MCF 10A (cell line): ENCODE measurements around the gene LYG2. TPM values are rescaled to one million over a fixed set of nuclear protein-coding genes. Genes with fewer than 3 reads are reported as not detected.

Source experiments
- BruUV-seq: library from RNA; stranded (reverse); fragments of 400-500 nt; replicated peaks from 2 replicates; lab custom pipeline; 2021; lab: Mats Ljungman, UMichigan
- CTCF ChIA-PET: fragments of 300-600 bp; sonication (Branson Sonifier 250); formaldehyde crosslinking; extraction: SDS; loops from one replicate; lab custom pipeline; 2021; ENCODE audit warnings: antibody characterized with exemption, inconsistent platforms; lab: Yijun Ruan, JAX
- POLR2A ChIA-PET: fragments of 300-600, 350-650 bp; sonication (Branson Sonifier 250); formaldehyde crosslinking; extraction: SDS; loops from one replicate; lab custom pipeline; 2020; ENCODE audit warnings: antibody characterized with exemption, inconsistent platforms; lab: Yijun Ruan, JAX
- DNase-seq: peaks from one replicate; pipeline ENCODE4 v3.0.0-alpha.2; 2018; ENCODE audit not compliant: unreplicated experiment
- H3K27ac Mint-ChIP-seq: one replicate; pipeline ENCODE4 v1.8.0; 2022; ENCODE audit warnings: mild to moderate bottlenecking, low read depth, mixed read lengths; ENCODE audit not compliant: unreplicated experiment
- H3K27me3 Mint-ChIP-seq: one replicate; pipeline ENCODE4 v1.8.0; 2022; ENCODE audit warnings: mixed read lengths; ENCODE audit not compliant: insufficient read depth, unreplicated experiment
- H3K36me3 Mint-ChIP-seq: one replicate; pipeline ENCODE4 v1.8.0; 2022; ENCODE audit warnings: mild to moderate bottlenecking, moderate library complexity, mixed read lengths; ENCODE audit not compliant: insufficient read depth, unreplicated experiment
- H3K4me1 Mint-ChIP-seq: one replicate; pipeline ENCODE4 v1.8.0; 2022; ENCODE audit warnings: mixed read lengths; ENCODE audit not compliant: insufficient read depth, unreplicated experiment
- H3K4me3 Mint-ChIP-seq: one replicate; pipeline ENCODE4 v1.8.0; 2022; ENCODE audit warnings: mild to moderate bottlenecking, moderate library complexity, mixed read lengths; ENCODE audit not compliant: unreplicated experiment
- H3K9me3 Mint-ChIP-seq: one replicate; pipeline ENCODE4 v1.8.0; 2022; ENCODE audit warnings: mixed read lengths; ENCODE audit not compliant: unreplicated experiment
- CTCF ChIP-seq: fragments of 200-600 bp; IDR thresholded peaks from one replicate; pipeline ENCODE4 v1.8.0; 2022; ENCODE audit warnings: antibody characterized with exemption, mild to moderate bottlenecking; ENCODE audit not compliant: unreplicated experiment
- intact Hi-C: fragments of 100-400 bp; cut with micrococcal nuclease; formaldehyde crosslinking; loops from 2 replicates; pipeline ENCODE4 v1.14.1; 2022
- total RNA-seq: library from RNA; stranded (reverse); gene quantifications from 2 replicates; pipeline ENCODE4 v1.2.3, GENCODE V29; 2022

LYG2 gene
- total RNA-seq, 1 experiment from 2014 or later: not detected

GRCh38 chr2:99275882-99276281 lies 20.4 kb upstream of the LYG2 start:
- no peak for DNase-seq
- TF ChIP-seq CTCF: no peak
- Mint-ChIP-seq H3K27ac (no peak overlapping the region), H3K9me3 (no peaks in the 10 kb centered on the region), H3K36me3 (no peaks in the 10 kb centered on the region), H3K4me1 (peaks cover 12% of the 10 kb centered on the region), H3K4me3 (no peak overlapping the region), H3K27me3 (no peaks in the 10 kb centered on the region)
- POLR2A ChIA-PET: no interaction called here
- CTCF ChIA-PET: no interaction called here
- no TSS peak for BruUV-seq
- intact Hi-C loops: no loop called here

GRCh38 chr2:99261242-99261641 lies 5.8 kb upstream of the LYG2 start:
- no peaks in the 10 kb centered on the region for H3K9me3 Mint-ChIP-seq
- DNase-seq: no peak
- POLR2A ChIA-PET: no interaction called here
- BruUV-seq: no TSS peak
- intact Hi-C loops: no loop called here
- no peak overlapping the region for H3K27ac Mint-ChIP-seq
- no peaks in the 10 kb centered on the region for H3K4me1 Mint-ChIP-seq
- H3K36me3 Mint-ChIP-seq: no peaks in the 10 kb centered on the region
- H3K4me3 Mint-ChIP-seq: no peak overlapping the region
- CTCF ChIA-PET: interaction anchor here (0.5 to 1.1 kb wide), 3 partner anchors 16 to 724 kb away, joined by 3 to 4 read pairs (median 3); no protein-coding TSS in a partner anchor
- no peak for TF ChIP-seq CTCF
- no peaks in the 10 kb centered on the region for H3K27me3 Mint-ChIP-seq

GRCh38 chr2:99260184-99260583 lies 4.7 kb upstream of the LYG2 start:
- POLR2A ChIA-PET: no interaction called here
- CTCF ChIA-PET: interaction anchor here (0.9 to 1.1 kb wide), 2 partner anchors 17 to 24 kb away, joined by 3 to 4 read pairs; no protein-coding TSS in a partner anchor

GRCh38 chr2:99259465-99259864 lies 4.0 kb upstream of the LYG2 start:
- ChIA-PET POLR2A (interaction anchor here (0.7 kb wide), 1 partner anchor 554 kb away, joined by 6 read pairs; no protein-coding TSS in a partner anchor), CTCF (interaction anchor here (1.1 kb wide), 1 partner anchor 18 kb away, joined by 3 read pairs; no protein-coding TSS in a partner anchor)
- no peak for TF ChIP-seq CTCF

More at GRCh38 chr2:99260184-99260583, 4.7 kb upstream of the LYG2 start:
- no TSS peak for BruUV-seq
- Mint-ChIP-seq H3K36me3 (no peaks in the 10 kb centered on the region), H3K27ac (no peak overlapping the region), H3K4me1 (no peaks in the 10 kb centered on the region), H3K4me3 (no peak overlapping the region), H3K9me3 (no peaks in the 10 kb centered on the region), H3K27me3 (no peaks in the 10 kb centered on the region)
- TF ChIP-seq CTCF: no peak
- intact Hi-C loops: no loop called here
- no peak for DNase-seq

More at GRCh38 chr2:99259465-99259864, 4.0 kb upstream of the LYG2 start:
- intact Hi-C loops: no loop called here
- H3K4me3 Mint-ChIP-seq: no peak overlapping the region
- H3K9me3 Mint-ChIP-seq: no peaks in the 10 kb centered on the region
- no TSS peak for BruUV-seq
- DNase-seq: no peak
- no peaks in the 10 kb centered on the region for H3K27me3 Mint-ChIP-seq
- no peaks in the 10 kb centered on the region for H3K36me3 Mint-ChIP-seq
- H3K4me1 Mint-ChIP-seq: no peaks in the 10 kb centered on the region
- H3K27ac Mint-ChIP-seq: no peak overlapping the region
